ENCODE measurements around the gene PCGF5.

- TF ChIP-seq CTCF (IDR thresholded peaks at IDR 0.05) (no peak), POLR2A (IDR thresholded peaks at IDR 0.05) (no peak)
Observed at GRCh38 chr10:91309711-91310110, 89.2 kb downstream of the PCGF5 start.
